Neural crest cell (in vitro differentiated cells): ENCODE results near the gene LEMD2. TPM values are rescaled to one million over a fixed set of nuclear protein-coding genes. Genes with fewer than 3 reads are reported as not detected.

ENCODE experiments used
- DNase-seq: peaks from one replicate; pipeline ENCODE4 v3.0.0; 2021; ENCODE audit warnings: low read depth, mixed read lengths, low spot score
- H3K27ac Mint-ChIP-seq: one replicate; pipeline ENCODE4 v1.8.0; 2021; ENCODE audit warnings: mild to moderate bottlenecking, mixed read lengths; ENCODE audit not compliant: unreplicated experiment
- H3K27me3 Mint-ChIP-seq: 2 replicates; pipeline ENCODE4 v1.8.0; 2021; ENCODE audit warnings: low read depth, mild to moderate bottlenecking, mixed read lengths
- H3K36me3 Mint-ChIP-seq: 2 replicates; pipeline ENCODE4 v1.8.0; 2021; ENCODE audit warnings: low read depth, mild to moderate bottlenecking, mixed read lengths
- H3K4me1 Mint-ChIP-seq: 2 replicates; pipeline ENCODE4 v1.8.0; 2021; ENCODE audit warnings: mixed read lengths
- H3K4me3 Mint-ChIP-seq: one replicate; pipeline ENCODE4 v1.8.0; 2021; ENCODE audit warnings: mild to moderate bottlenecking, mixed read lengths
- H3K9me3 Mint-ChIP-seq: 2 replicates; pipeline ENCODE4 v1.8.0; 2021; ENCODE audit warnings: mixed read lengths
- total RNA-seq: library from RNA; stranded (reverse); gene quantifications from 2 replicates; pipeline ENCODE4 v1.2.1, GENCODE V29; 2021
- TF ChIP-seq, protein P1 (sequence below): fragments of 200-600 bp; sonication (generic); conservative IDR thresholded peaks from 2 replicates; pipeline ENCODE4 v1.5.0; 2021; ENCODE audit warnings: antibody characterized with exemption, mild to moderate bottlenecking

The LEMD2 gene
- total RNA-seq, 1 donor from 2014 or later = 63.6 TPM

DNA sequence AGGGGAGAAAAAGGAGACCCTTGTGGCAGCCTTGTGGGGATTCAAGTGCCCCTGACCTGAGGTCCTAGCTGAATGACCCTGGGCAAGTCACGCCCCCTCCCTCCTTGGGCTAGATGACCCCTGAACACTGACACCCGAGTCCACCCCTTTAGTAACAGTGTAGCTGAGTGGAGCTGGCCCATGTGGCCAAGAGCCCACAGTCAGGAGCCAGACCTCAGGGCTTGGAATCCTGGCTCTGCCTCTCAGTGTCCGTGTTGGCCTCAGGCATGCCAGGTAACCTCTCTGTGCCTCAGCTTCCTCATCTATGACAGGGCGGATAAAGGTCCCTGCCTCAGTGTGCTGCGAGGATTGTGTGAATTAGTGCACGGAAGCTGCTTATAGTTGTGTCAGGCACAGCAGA lies 56.5 kb downstream of the LEMD2 start:
- TF ChIP-seq, protein P1, sequence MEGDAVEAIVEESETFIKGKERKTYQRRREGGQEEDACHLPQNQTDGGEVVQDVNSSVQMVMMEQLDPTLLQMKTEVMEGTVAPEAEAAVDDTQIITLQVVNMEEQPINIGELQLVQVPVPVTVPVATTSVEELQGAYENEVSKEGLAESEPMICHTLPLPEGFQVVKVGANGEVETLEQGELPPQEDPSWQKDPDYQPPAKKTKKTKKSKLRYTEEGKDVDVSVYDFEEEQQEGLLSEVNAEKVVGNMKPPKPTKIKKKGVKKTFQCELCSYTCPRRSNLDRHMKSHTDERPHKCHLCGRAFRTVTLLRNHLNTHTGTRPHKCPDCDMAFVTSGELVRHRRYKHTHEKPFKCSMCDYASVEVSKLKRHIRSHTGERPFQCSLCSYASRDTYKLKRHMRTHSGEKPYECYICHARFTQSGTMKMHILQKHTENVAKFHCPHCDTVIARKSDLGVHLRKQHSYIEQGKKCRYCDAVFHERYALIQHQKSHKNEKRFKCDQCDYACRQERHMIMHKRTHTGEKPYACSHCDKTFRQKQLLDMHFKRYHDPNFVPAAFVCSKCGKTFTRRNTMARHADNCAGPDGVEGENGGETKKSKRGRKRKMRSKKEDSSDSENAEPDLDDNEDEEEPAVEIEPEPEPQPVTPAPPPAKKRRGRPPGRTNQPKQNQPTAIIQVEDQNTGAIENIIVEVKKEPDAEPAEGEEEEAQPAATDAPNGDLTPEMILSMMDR = no peak
- no peak overlapping the region for H3K27ac Mint-ChIP-seq
- H3K4me3 Mint-ChIP-seq = no peak overlapping the region
- H3K4me1 Mint-ChIP-seq = peaks cover 27% of the 10 kb centered on the region
- no peaks in the 10 kb centered on the region for H3K9me3 Mint-ChIP-seq
- DNase-seq = no peak
- no peaks in the 10 kb centered on the region for H3K36me3 Mint-ChIP-seq
- H3K27me3 Mint-ChIP-seq = no peaks in the 10 kb centered on the region

- H3K27ac Mint-ChIP-seq = no peak overlapping the region
- no peak overlapping the region for H3K4me3 Mint-ChIP-seq
- H3K9me3 Mint-ChIP-seq = no peaks in the 10 kb centered on the region
- H3K4me1 Mint-ChIP-seq = peaks cover 27% of the 10 kb centered on the region
- TF ChIP-seq, protein P1 = no peak
- H3K27me3 Mint-ChIP-seq = no peaks in the 10 kb centered on the region
- H3K36me3 Mint-ChIP-seq = no peaks in the 10 kb centered on the region
- no peak for DNase-seq
These were observed 57.1 kb downstream of the LEMD2 start for GRCh38 chr6:33731751-33732282.

GRCh38 chr6:33731035-33731434 lies 57.9 kb downstream of the LEMD2 start:
- H3K9me3 Mint-ChIP-seq = no peaks in the 10 kb centered on the region
- TF ChIP-seq, protein P1 = no peak
- no peak overlapping the region for H3K4me3 Mint-ChIP-seq
- H3K4me1 Mint-ChIP-seq = peaks cover 27% of the 10 kb centered on the region
- no peaks in the 10 kb centered on the region for H3K36me3 Mint-ChIP-seq
- no peak for DNase-seq
- no peaks in the 10 kb centered on the region for H3K27me3 Mint-ChIP-seq
- no peak overlapping the region for H3K27ac Mint-ChIP-seq

GRCh38 chr6:33730611-33731010 lies 58.3 kb downstream of the LEMD2 start:
- DNase-seq = no peak
- no peaks in the 10 kb centered on the region for H3K27me3 Mint-ChIP-seq
- H3K4me1 Mint-ChIP-seq = peaks cover 27% of the 10 kb centered on the region
- TF ChIP-seq, protein P1 = no peak
- H3K36me3 Mint-ChIP-seq = no peaks in the 10 kb centered on the region
- peak overlapping the region; percentile 31 for H3K27ac Mint-ChIP-seq
- no peaks in the 10 kb centered on the region for H3K9me3 Mint-ChIP-seq
- H3K4me3 Mint-ChIP-seq = no peak overlapping the region

DNA sequence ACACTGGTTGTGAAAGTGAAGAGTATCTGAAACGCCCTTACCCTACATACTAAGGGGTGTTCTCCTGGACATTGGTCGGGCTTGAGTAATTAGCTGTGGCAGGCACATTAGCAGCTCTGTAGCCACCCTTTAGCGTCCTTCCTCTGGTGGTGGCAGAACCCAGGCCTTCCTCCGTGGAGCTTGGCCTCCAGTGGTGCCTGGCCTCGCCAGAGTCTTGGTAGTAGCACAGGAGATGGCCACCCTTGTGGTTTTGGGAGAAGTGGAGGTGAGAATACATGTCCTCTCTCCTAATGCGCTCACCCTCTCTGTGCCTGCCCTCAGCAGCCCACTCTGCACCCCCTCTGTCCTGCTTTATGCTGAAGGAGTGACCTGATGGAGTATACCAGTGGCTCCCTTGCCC lies 59.9 kb downstream of the LEMD2 start:
- Mint-ChIP-seq H3K36me3 (no peaks in the 10 kb centered on the region), H3K9me3 (no peaks in the 10 kb centered on the region), H3K27ac (no peak overlapping the region), H3K4me3 (no peak overlapping the region), H3K27me3 (no peaks in the 10 kb centered on the region), H3K4me1 (peaks cover 27% of the 10 kb centered on the region)
- TF ChIP-seq, protein P1 = no peak
- DNase-seq = no peak

GRCh38 chr6:33728438-33728837 lies 60.5 kb downstream of the LEMD2 start:
- H3K27ac Mint-ChIP-seq = no peak overlapping the region
- H3K4me3 Mint-ChIP-seq = no peak overlapping the region
- DNase-seq = no peak
- TF ChIP-seq, protein P1 = no peak
- peaks cover 3% of the 10 kb centered on the region for H3K27me3 Mint-ChIP-seq
- H3K36me3 Mint-ChIP-seq = no peaks in the 10 kb centered on the region
- H3K4me1 Mint-ChIP-seq = peaks cover 27% of the 10 kb centered on the region
- H3K9me3 Mint-ChIP-seq = no peaks in the 10 kb centered on the region
